ENCODE data around the gene CELSR3. TPM values are rescaled to one million over a fixed set of nuclear protein-coding genes. Genes with fewer than 3 reads are reported as not detected.

CELSR3 gene
- total RNA-seq, 3 donors from 2014 or later (not counting 1 experiment from before 2014, with no cell fraction given): 2.0 to 3.4 (median 2.6) TPM

DNA sequence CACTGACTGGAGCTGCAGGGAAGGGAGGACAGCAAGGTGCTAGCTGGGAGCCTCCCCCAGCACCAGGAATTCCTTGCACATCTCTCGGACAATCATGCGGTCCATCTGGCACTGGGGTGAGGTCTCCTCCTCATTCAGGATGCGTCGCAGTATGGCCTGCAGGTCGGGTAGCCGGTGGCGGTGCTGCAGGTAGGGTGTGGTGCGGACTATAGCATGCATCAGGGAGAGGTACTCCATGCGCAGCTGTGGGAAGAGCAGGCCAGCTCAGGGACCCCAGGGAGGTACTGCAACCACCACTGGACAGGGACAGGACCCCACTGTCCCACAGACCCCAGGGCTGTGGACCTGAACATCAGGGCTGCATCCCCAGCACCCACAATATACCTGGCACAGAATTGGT is 11.8 kb upstream of the CELSR3 start:
- H3K4me3 Mint-ChIP-seq: no peak overlapping the region
- TF ChIP-seq, protein P1, sequence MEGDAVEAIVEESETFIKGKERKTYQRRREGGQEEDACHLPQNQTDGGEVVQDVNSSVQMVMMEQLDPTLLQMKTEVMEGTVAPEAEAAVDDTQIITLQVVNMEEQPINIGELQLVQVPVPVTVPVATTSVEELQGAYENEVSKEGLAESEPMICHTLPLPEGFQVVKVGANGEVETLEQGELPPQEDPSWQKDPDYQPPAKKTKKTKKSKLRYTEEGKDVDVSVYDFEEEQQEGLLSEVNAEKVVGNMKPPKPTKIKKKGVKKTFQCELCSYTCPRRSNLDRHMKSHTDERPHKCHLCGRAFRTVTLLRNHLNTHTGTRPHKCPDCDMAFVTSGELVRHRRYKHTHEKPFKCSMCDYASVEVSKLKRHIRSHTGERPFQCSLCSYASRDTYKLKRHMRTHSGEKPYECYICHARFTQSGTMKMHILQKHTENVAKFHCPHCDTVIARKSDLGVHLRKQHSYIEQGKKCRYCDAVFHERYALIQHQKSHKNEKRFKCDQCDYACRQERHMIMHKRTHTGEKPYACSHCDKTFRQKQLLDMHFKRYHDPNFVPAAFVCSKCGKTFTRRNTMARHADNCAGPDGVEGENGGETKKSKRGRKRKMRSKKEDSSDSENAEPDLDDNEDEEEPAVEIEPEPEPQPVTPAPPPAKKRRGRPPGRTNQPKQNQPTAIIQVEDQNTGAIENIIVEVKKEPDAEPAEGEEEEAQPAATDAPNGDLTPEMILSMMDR (IDR thresholded peaks at IDR 0.05): no peak
- H3K9me3 ChIP-seq (ENCODE audit: control insufficient read depth, insufficient read depth, low read length): no peaks in the 10 kb centered on the region
- no peak overlapping the region for H3K4me3 ChIP-seq (ENCODE audit: low read length)
- H3K27ac Mint-ChIP-seq: no peak overlapping the region
- no peaks in the 10 kb centered on the region for H3K36me3 Mint-ChIP-seq
- H3K36me3 ChIP-seq (ENCODE audit: control insufficient read depth, insufficient read depth, low read length): no peaks in the 10 kb centered on the region
- H3K9me3 Mint-ChIP-seq: no peaks in the 10 kb centered on the region
- no peaks in the 10 kb centered on the region for H3K27me3 ChIP-seq (ENCODE audit: control insufficient read depth, insufficient read depth, low read length)
- H3K27ac ChIP-seq (ENCODE audit: low read length): no peak overlapping the region
- ATAC-seq (no peak), DNase-seq (no peak)
- intact Hi-C loops (cut with micrococcal nuclease): no loop called here
- H3K4me1 Mint-ChIP-seq: no peaks in the 10 kb centered on the region
- H3K4me1 ChIP-seq (ENCODE audit: control insufficient read depth, insufficient read depth, low read length): peaks cover 5% of the 10 kb centered on the region
- 99% methylated on average over 9 of the region's 9 CpGs for WGBS (ENCODE audit: insufficient coverage)
- H3K27me3 Mint-ChIP-seq (ENCODE audit: low read depth in 2 of 2): no peaks in the 10 kb centered on the region

DNA sequence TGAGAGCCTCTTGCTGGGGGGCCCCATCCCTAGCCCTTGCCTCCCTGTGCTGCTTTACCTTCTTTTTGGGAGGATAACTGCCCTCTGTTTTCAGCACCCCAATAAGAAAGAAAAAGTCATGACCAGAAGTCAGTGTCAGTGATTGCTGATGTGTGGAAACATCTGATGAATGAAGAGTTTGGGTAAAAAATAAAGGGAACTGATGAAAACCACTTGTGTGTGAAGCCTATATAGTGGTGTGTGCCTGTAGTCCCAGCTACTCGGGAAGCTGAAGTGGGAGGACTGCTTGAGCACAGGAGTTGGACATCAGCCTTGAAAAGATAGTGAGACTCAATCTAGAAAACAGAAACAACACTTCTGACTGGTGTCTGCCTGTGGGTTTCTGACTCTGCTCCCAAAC is 9.8 kb upstream of the CELSR3 start:
- Mint-ChIP-seq H3K27me3 (ENCODE audit: low read depth in 2 of 2) (no peaks in the 10 kb centered on the region), H3K9me3 (no peaks in the 10 kb centered on the region), H3K4me1 (no peaks in the 10 kb centered on the region), H3K4me3 (no peak overlapping the region), H3K27ac (no peak overlapping the region), H3K36me3 (no peaks in the 10 kb centered on the region)
- 75% methylated on average over 1 of the region's 1 CpG for WGBS (ENCODE audit: insufficient coverage)
- DNase-seq (no peak), ATAC-seq (no peak)
- no peaks in the 10 kb centered on the region for H3K27me3 ChIP-seq (ENCODE audit: control insufficient read depth, insufficient read depth, low read length)
- H3K9me3 ChIP-seq (ENCODE audit: control insufficient read depth, insufficient read depth, low read length): no peaks in the 10 kb centered on the region
- H3K4me3 ChIP-seq (ENCODE audit: low read length): no peak overlapping the region
- H3K4me1 ChIP-seq (ENCODE audit: control insufficient read depth, insufficient read depth, low read length): no peaks in the 10 kb centered on the region
- TF ChIP-seq, protein P1 (IDR thresholded peaks at IDR 0.05): no peak
- H3K27ac ChIP-seq (ENCODE audit: low read length): no peak overlapping the region
- intact Hi-C loops (cut with micrococcal nuclease): no loop called here
- no peaks in the 10 kb centered on the region for H3K36me3 ChIP-seq (ENCODE audit: control insufficient read depth, insufficient read depth, low read length)

DNA sequence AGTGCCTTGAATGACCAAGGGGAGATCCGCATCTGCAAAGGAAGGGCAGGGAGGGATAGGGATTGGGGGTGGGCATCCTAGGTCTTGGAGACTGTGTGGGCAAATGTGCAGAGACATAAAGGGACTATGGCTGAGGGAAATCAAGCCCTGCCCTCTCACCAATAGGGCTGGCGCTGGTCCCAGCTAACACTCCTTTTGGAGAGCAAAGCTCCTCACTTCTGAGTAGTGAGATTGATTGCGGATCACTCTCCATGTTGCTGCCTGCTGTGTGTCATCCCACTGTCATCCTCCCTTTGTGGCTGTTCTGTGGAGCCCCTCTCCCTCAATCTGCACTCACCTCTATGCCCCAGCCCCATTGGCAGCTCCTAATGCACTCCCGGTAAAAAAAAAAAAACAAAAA is 2.2 kb upstream of the CELSR3 start:
- H3K4me3 Mint-ChIP-seq: no peak overlapping the region
- peaks cover 3 to 11% of the 10 kb centered on the region in 2 donors for H3K27me3 Mint-ChIP-seq (ENCODE audit: low read depth in 2 of 2)
- intact Hi-C loops (cut with micrococcal nuclease): loop anchor here (2.0 kb wide), 1 partner anchor 52 kb away; the partner anchor contains the start of gene IP6K2

More for the DNA sequence above, 2.2 kb upstream of the CELSR3 start:
- no peaks in the 10 kb centered on the region for H3K36me3 ChIP-seq (ENCODE audit: control insufficient read depth, insufficient read depth, low read length)
- peaks cover 16% of the 10 kb centered on the region for H3K27me3 ChIP-seq (ENCODE audit: control insufficient read depth, insufficient read depth, low read length)
- H3K27ac Mint-ChIP-seq: no peak overlapping the region
- no peaks in the 10 kb centered on the region for H3K9me3 Mint-ChIP-seq
- ATAC-seq (no peak), DNase-seq (no peak)
- H3K9me3 ChIP-seq (ENCODE audit: control insufficient read depth, insufficient read depth, low read length): peaks cover 3% of the 10 kb centered on the region
- no peaks in the 10 kb centered on the region for H3K36me3 Mint-ChIP-seq
- H3K4me1 Mint-ChIP-seq: peaks cover 10 to 17% of the 10 kb centered on the region in 2 donors
- H3K4me3 ChIP-seq (ENCODE audit: low read length): no peak overlapping the region
- H3K27ac ChIP-seq (ENCODE audit: low read length): no peak overlapping the region
- TF ChIP-seq, protein P1 (IDR thresholded peaks at IDR 0.05): no peak
- 93% methylated on average over 3 of the region's 4 CpGs for WGBS (ENCODE audit: insufficient coverage)
- H3K4me1 ChIP-seq (ENCODE audit: control insufficient read depth, insufficient read depth, low read length): peaks cover 34% of the 10 kb centered on the region
